ENCODE data around the gene RNF5. TPM values are rescaled to one million over a fixed set of nuclear protein-coding genes. Genes with fewer than 3 reads are reported as not detected.
"Not testable (repeated sequence)": the region's sequence is repeated elsewhere in the genome, so short reads cannot be mapped to it uniquely, and the experiment has no call there.

The RNF5 gene
- total and polyA plus RNA-seq, 10 of the 15 experiments (the other 5 are each of a cell fraction or from before 2014, with no cell fraction given): 31.4 to 114 (median 62.8) TPM

GRCh38 chr6:32140420-32141046 lies 37.7 kb upstream of the RNF5 start:
- no TSS peak for BruUV-seq (replicated peaks)
- no peaks in the 10 kb centered on the region for H3K4me1 ChIP-seq (ENCODE audit: control insufficient read depth, insufficient read depth, low read length)
- no peak overlapping the region for H3K4me2 ChIP-seq (ENCODE audit: control insufficient read depth, insufficient read depth)
- no peak overlapping the region for H2AFZ ChIP-seq (ENCODE audit: control insufficient read depth, low read depth, low read length)
- no peaks in the 10 kb centered on the region for H3K9me3 ChIP-seq (replicated peaks; ENCODE audit: control insufficient read depth, insufficient read depth, low read length)
- ChIA-PET RAD21 (ENCODE audit: unreplicated experiment) (no interaction called here), SMC1A (ENCODE audit: uncharacterized antibody, unreplicated experiment) (no interaction called here), POLR2A (interaction anchor here (0.7 kb wide), 1 partner anchor 53 kb away, joined by 5 read pairs; no protein-coding TSS in a partner anchor), CTCF (no interaction called here)
- H3K4me3 ChIP-seq: no peak overlapping the region
- ATAC-seq: no peak
- no peaks in the 10 kb centered on the region; a peak in 1 of 4 replicates for H3K27me3 ChIP-seq (replicated peaks in 1 of 2; ENCODE audit: control insufficient read depth in 2 of 2, insufficient read depth in 2 of 2, low read length in 1 of 2)
- WGBS (ENCODE audit: insufficient coverage, insufficient replicate concordance, low lambda C conversion rate, missing lambda C conversion rate): 52% methylated on average over 5 of the region's 5 CpGs
- H4K20me1 ChIP-seq (ENCODE audit: control insufficient read depth, insufficient read depth): no peaks in the 10 kb centered on the region
- no peaks in the 10 kb centered on the region for H3K79me2 ChIP-seq (ENCODE audit: control insufficient read depth, insufficient read depth, low read length)
- in situ Hi-C loops (cut with MboI) (no loop called here), intact Hi-C loops (cut with micrococcal nuclease; ENCODE audit: unreplicated experiment) (no loop called here)
- H3K27ac ChIP-seq (ENCODE audit: control insufficient read depth, insufficient read depth): no peak overlapping the region
- no peaks in the 10 kb centered on the region for H3K36me3 ChIP-seq (ENCODE audit: control insufficient read depth in 2 of 2, insufficient read depth in 2 of 2, low read length in 1 of 2)
- H3K9ac ChIP-seq (ENCODE audit: control insufficient read depth, insufficient read depth, low read length): no peak overlapping the region
- no peak for FAIRE-seq
- no peak for DNase-seq (ENCODE audit: low read depth, low spot score)
- TF ChIP-seq PAX8 (IDR thresholded peaks at IDR 0.05): no peak
- TF ChIP-seq STAT3 (IDR thresholded peaks at IDR 0.05; ENCODE audit: low read depth, low read length): no peak
- TF ChIP-seq SUZ12 (IDR thresholded peaks at IDR 0.05; ENCODE audit: unreplicated experiment): no peak
- TF ChIP-seq PML (IDR thresholded peaks at IDR 0.05; ENCODE audit: low read length): no peak

- BruUV-seq (replicated peaks); RAD21 ChIA-PET (ENCODE audit: unreplicated experiment); FAIRE-seq; SMC1A ChIA-PET (ENCODE audit: uncharacterized antibody, unreplicated experiment); H3K9ac ChIP-seq (ENCODE audit: control insufficient read depth, insufficient read depth, low read length); CTCF ChIA-PET; in situ Hi-C loops (cut with MboI); H3K4me3 ChIP-seq; intact Hi-C loops (cut with micrococcal nuclease; ENCODE audit: unreplicated experiment); DNase-seq (ENCODE audit: low read depth, low spot score); H2AFZ ChIP-seq (ENCODE audit: control insufficient read depth, low read depth, low read length); H3K4me2 ChIP-seq (ENCODE audit: control insufficient read depth, insufficient read depth); ATAC-seq; H3K36me3 ChIP-seq (ENCODE audit: control insufficient read depth in 2 of 2, insufficient read depth in 2 of 2, low read length in 1 of 2); H3K9me3 ChIP-seq (replicated peaks; ENCODE audit: control insufficient read depth, insufficient read depth, low read length); H4K20me1 ChIP-seq (ENCODE audit: control insufficient read depth, insufficient read depth); H3K4me1 ChIP-seq (ENCODE audit: control insufficient read depth, insufficient read depth, low read length); H3K27ac ChIP-seq (ENCODE audit: control insufficient read depth, insufficient read depth); H3K79me2 ChIP-seq (ENCODE audit: control insufficient read depth, insufficient read depth, low read length): not testable (repeated sequence)
- peaks cover 2 to 12% of the 10 kb centered on the region in 2 experiments; a peak in 3 of 4 replicates for H3K27me3 ChIP-seq (replicated peaks in 1 of 2; ENCODE audit: control insufficient read depth in 2 of 2, insufficient read depth in 2 of 2, low read length in 1 of 2)
- POLR2A ChIA-PET: interaction anchor here (0.6 kb wide), 2 partner anchors 178 to 303 kb away, joined by 3 to 5 read pairs; no protein-coding TSS in a partner anchor
- WGBS (ENCODE audit: insufficient coverage, insufficient replicate concordance, low lambda C conversion rate, missing lambda C conversion rate): 78% methylated on average over 7 of the region's 7 CpGs
Measured at GRCh38 chr6:32144238-32144637, 34.0 kb upstream of the RNF5 start.

All from GM12878 (cell line).